HepG2 (cell line): Measurements from ENCODE around the gene DDX23. TPM values are rescaled to one million over a fixed set of nuclear protein-coding genes. Genes with fewer than 3 reads are reported as not detected.

Source experiments
- AKAP8 ChIP-seq: sonication (generic); formaldehyde crosslinking; IDR thresholded peaks from 2 replicates; pipeline ENCODE4 v1.5.1; 2020; ENCODE audit warnings: mild to moderate bottlenecking, missing genetic modification reagents
- CBX5 ChIP-seq: sonication (generic); formaldehyde crosslinking; IDR thresholded peaks from 2 replicates; pipeline ENCODE4 v1.4.0; 2020; ENCODE audit warnings: missing genetic modification reagents, borderline replicate concordance
- ELF4 ChIP-seq: sonication (generic); formaldehyde crosslinking; IDR thresholded peaks from 2 replicates; pipeline ENCODE4 v1.5.0; 2020; ENCODE audit warnings: missing genetic modification reagents, mild to moderate bottlenecking, moderate library complexity, borderline replicate concordance
- FOXK2 ChIP-seq: fragments of 450-650 bp; IDR thresholded peaks from 2 replicates; pipeline ENCODE4 v1.6.1; 2016
- GABPA ChIP-seq, 2 experiments: IDR thresholded peaks; 2 replicates each; pipeline ENCODE4 v1.6.1; 2011 to 2016; ENCODE audit warnings: low read depth in 2 of 2, low read length in 1 of 2, missing biosample characterization in 1 of 2, missing genetic modification characterization in 1 of 2
- HDAC6 ChIP-seq: fragments of 200-600 bp; sonication (generic); IDR thresholded peaks from 2 replicates; pipeline ENCODE4 v1.7.0; 2017; ENCODE audit warnings: mild to moderate bottlenecking, antibody characterized with exemption, low read length, low read depth
- KDM1A ChIP-seq: IDR thresholded peaks from 2 replicates; pipeline ENCODE4 v1.6.1; 2016; ENCODE audit warnings: missing compliant biosample characterization
- MBD4 ChIP-seq: IDR thresholded peaks from 2 replicates; pipeline ENCODE4 v1.6.1; 2012; ENCODE audit warnings: low read length, inconsistent platforms, borderline replicate concordance
- NFE2L2 ChIP-seq: fragments of 150-350 bp; IDR thresholded peaks from 2 replicates; pipeline ENCODE4 v1.6.1; 2014; ENCODE audit warnings: low read length
- NONO ChIP-seq, 2 experiments: fragments of 450-650 bp in 1 of 2; sonication (generic) in 1 of 2; formaldehyde crosslinking in 1 of 2; IDR thresholded peaks in 1 of 2; conservative IDR thresholded peaks in 1 of 2; 2 replicates each; pipeline versions ENCODE4 v1.6.1 to v1.8.0; 2017 to 2022; ENCODE audit warnings: mild to moderate bottlenecking in 1 of 2, missing genetic modification reagents in 1 of 2, moderate library complexity in 1 of 2
- PAXIP1 ChIP-seq: sonication (generic); formaldehyde crosslinking; conservative IDR thresholded peaks from 2 replicates; pipeline ENCODE4 v1.4.0; 2020; ENCODE audit warnings: mild to moderate bottlenecking, missing genetic modification reagents, moderate library complexity
- PTBP1 ChIP-seq: fragments of 200-400 bp; formaldehyde crosslinking; IDR thresholded peaks from 2 replicates; pipeline ENCODE4 v1.6.1; 2018; ENCODE audit warnings: low read length, low read depth; ENCODE audit not compliant: poor library complexity, severe bottlenecking
- TBX3 ChIP-seq: fragments of 450-650 bp; IDR thresholded peaks from 2 replicates; pipeline ENCODE4 v1.6.1; 2017; ENCODE audit warnings: antibody characterized with exemption, mild to moderate bottlenecking, inconsistent platforms, borderline replicate concordance
- TIGD3 ChIP-seq: sonication (generic); formaldehyde crosslinking; IDR thresholded peaks from 2 replicates; pipeline ENCODE4 v1.5.1; 2020; ENCODE audit warnings: mild to moderate bottlenecking, missing genetic modification reagents, borderline replicate concordance
- TP53 ChIP-seq: sonication (generic); formaldehyde crosslinking; conservative IDR thresholded peaks from 2 replicates; pipeline ENCODE4 v1.4.0; 2020; ENCODE audit warnings: missing genetic modification reagents
- TRIM22 ChIP-seq: fragments of 450-650 bp; IDR thresholded peaks from 2 replicates; pipeline ENCODE4 v1.6.1; 2017
- ZBTB21 ChIP-seq: sonication (generic); formaldehyde crosslinking; IDR thresholded peaks from 2 replicates; pipeline ENCODE4 v1.4.0; 2020; ENCODE audit warnings: missing genetic modification reagents
- ZBTB3 ChIP-seq: sonication (generic); formaldehyde crosslinking; IDR thresholded peaks from 2 replicates; pipeline ENCODE4 v1.4.0; 2020; ENCODE audit warnings: low read depth, mild to moderate bottlenecking, moderate library complexity, missing genetic modification reagents, borderline replicate concordance
- ZC3H13 ChIP-seq: sonication (generic); formaldehyde crosslinking; IDR thresholded peaks from 2 replicates; pipeline ENCODE4 v1.8.1; 2023; ENCODE audit warnings: mild to moderate bottlenecking, missing genetic modification reagents, moderate library complexity
- ZC3H4 ChIP-seq: sonication (generic); formaldehyde crosslinking; IDR thresholded peaks from 2 replicates; pipeline ENCODE4 v1.4.0; 2020; ENCODE audit warnings: missing genetic modification reagents, borderline replicate concordance
- ZFP1 ChIP-seq: IDR thresholded peaks from 2 replicates; pipeline ENCODE4 v1.6.1; 2016
- ZFY ChIP-seq: sonication (generic); formaldehyde crosslinking; IDR thresholded peaks from 2 replicates; pipeline ENCODE4 v1.4.0; 2020; ENCODE audit warnings: missing genetic modification reagents
- ZNF263 ChIP-seq: sonication (generic); formaldehyde crosslinking; IDR thresholded peaks from 2 replicates; pipeline ENCODE4 v1.4.0; 2020; ENCODE audit warnings: missing genetic modification reagents
- ZNF34 ChIP-seq: sonication (generic); formaldehyde crosslinking; IDR thresholded peaks from 2 replicates; pipeline ENCODE4 v1.4.0; 2020; ENCODE audit warnings: mild to moderate bottlenecking, missing genetic modification reagents, borderline replicate concordance
- ZNF619 ChIP-seq: sonication (generic); formaldehyde crosslinking; IDR thresholded peaks from 2 replicates; pipeline ENCODE4 v1.4.0; 2020; ENCODE audit warnings: mild to moderate bottlenecking, missing genetic modification reagents
- polyA plus RNA-seq, 8 experiments: library from polyadenylated mRNA; depleted of rRNA in 3 of 8; stranded (reverse) in 7 of 8; unstranded in 1 of 8; fragments of >200 nt; fragmentation: Illumina TruSeq in 4 of 8; extraction: Trizol in 4 of 8; gene quantifications; 2 replicates each; pipeline versions ENCODE4 v1.2.1 to v1.2.3, GENCODE V29; 2011 to 2016; ENCODE audit warnings: low read depth in 4 of 8, missing spikeins in 1 of 8, mixed read lengths in 1 of 8; ENCODE audit not compliant: insufficient read depth in 1 of 8
- total RNA-seq, 5 experiments: library from RNA; depleted of rRNA; stranded (reverse); fragments of >200 nt; fragmentation: Illumina TruSeq; extraction: Trizol; gene quantifications; 2 replicates each; pipeline ENCODE4 v1.2.3, GENCODE V29; 2016; ENCODE audit warnings: low read depth in 1 of 5

The DDX23 gene
- total and polyA plus RNA-seq, 2 of the 13 experiments (the other 11 are each of a cell fraction or from before 2014, with no cell fraction given) = 35.7 to 90.0 TPM

- TF ChIP-seq GABPA (IDR thresholded peaks at IDR 0.05; ENCODE audit: low read depth, low read length) (no peak), GABPA (CRISPR knock-in tag; IDR thresholded peaks at IDR 0.05; ENCODE audit: low read depth) (no peak), FOXK2 (no peak), TP53 (no peak), ZBTB3 (CRISPR knock-in tag) (no peak), HDAC6 (no peak), ZNF34 (CRISPR knock-in tag) (no peak), AKAP8 (CRISPR knock-in tag) (peak; percentile 66), ZNF619 (peak; percentile 66; the same call in 1 of the 2 replicates), PTBP1 (no peak), CBX5 (CRISPR knock-in tag) (no peak), NFE2L2 (no peak), ZFY (peak; percentile 51; the same call in 1 of the 2 replicates), NONO (IDR thresholded peaks at IDR 0.05) (no peak), NONO (CRISPR knock-in tag; conservative IDR thresholded peaks at IDR 0.05) (peak; percentile 59), ZC3H13 (CRISPR knock-in tag) (no peak), TBX3 (no peak), ZNF263 (CRISPR knock-in tag) (no peak), KDM1A (no peak), ELF4 (CRISPR knock-in tag) (no peak), PAXIP1 (CRISPR knock-in tag) (no peak), ZBTB21 (CRISPR knock-in tag) (no peak), ZC3H4 (no peak), ZFP1 (CRISPR knock-in tag) (no peak), MBD4 (no peak), TRIM22 (no peak), TIGD3 (no peak)
These were observed 37.5 kb downstream of the DDX23 start (continued) for GRCh38 chr12:48814262-48815125.
